HepG2 (cell line): Measurements from ENCODE around the gene SERINC2. TPM values are rescaled to one million over a fixed set of nuclear protein-coding genes. Genes with fewer than 3 reads are reported as not detected.

Source experiments
- ELF1 ChIP-seq: sonication (generic); formaldehyde crosslinking; IDR thresholded peaks from 2 replicates; pipeline ENCODE4 v1.4.0; 2020; ENCODE audit warnings: missing genetic modification reagents
- NFKBIZ ChIP-seq: IDR thresholded peaks from 2 replicates; pipeline ENCODE4 v1.6.1; 2018; ENCODE audit warnings: missing genetic modification reagents, missing compliant biosample characterization
- ONECUT2 ChIP-seq: sonication (generic); formaldehyde crosslinking; IDR thresholded peaks from 2 replicates; pipeline ENCODE4 v1.4.0; 2020; ENCODE audit warnings: missing genetic modification reagents
- PTBP1 ChIP-seq: fragments of 200-400 bp; formaldehyde crosslinking; IDR thresholded peaks from 2 replicates; pipeline ENCODE4 v1.6.1; 2018; ENCODE audit warnings: low read length, low read depth; ENCODE audit not compliant: poor library complexity, severe bottlenecking
- SIN3A ChIP-seq: IDR thresholded peaks from 2 replicates; pipeline ENCODE4 v1.6.1; 2011; ENCODE audit warnings: low read depth, mild to moderate bottlenecking, control low read depth, low read length, borderline replicate concordance
- SP4 ChIP-seq: sonication (generic); formaldehyde crosslinking; IDR thresholded peaks from 2 replicates; pipeline ENCODE4 v1.8.1; 2023; ENCODE audit warnings: mild to moderate bottlenecking, missing genetic modification reagents
- ZNF225 ChIP-seq: sonication (generic); formaldehyde crosslinking; IDR thresholded peaks from 2 replicates; pipeline ENCODE4 v1.4.0; 2020; ENCODE audit warnings: mild to moderate bottlenecking, missing genetic modification reagents
- ZNF264 ChIP-seq: sonication (generic); formaldehyde crosslinking; IDR thresholded peaks from 2 replicates; pipeline ENCODE4 v1.4.0; 2020; ENCODE audit warnings: missing genetic modification reagents
- ZNF34 ChIP-seq: sonication (generic); formaldehyde crosslinking; IDR thresholded peaks from 2 replicates; pipeline ENCODE4 v1.4.0; 2020; ENCODE audit warnings: mild to moderate bottlenecking, missing genetic modification reagents, borderline replicate concordance
- ZNF766 ChIP-seq: sonication (generic); formaldehyde crosslinking; IDR thresholded peaks from 2 replicates; pipeline ENCODE4 v1.5.0; 2020; ENCODE audit warnings: missing genetic modification reagents, borderline replicate concordance
- polyA plus RNA-seq, 8 experiments: library from polyadenylated mRNA; depleted of rRNA in 3 of 8; stranded (reverse) in 7 of 8; unstranded in 1 of 8; fragments of >200 nt; fragmentation: Illumina TruSeq in 4 of 8; extraction: Trizol in 4 of 8; gene quantifications; 2 replicates each; pipeline versions ENCODE4 v1.2.1 to v1.2.3, GENCODE V29; 2011 to 2016; ENCODE audit warnings: low read depth in 4 of 8, missing spikeins in 1 of 8, mixed read lengths in 1 of 8; ENCODE audit not compliant: insufficient read depth in 1 of 8
- total RNA-seq, 5 experiments: library from RNA; depleted of rRNA; stranded (reverse); fragments of >200 nt; fragmentation: Illumina TruSeq; extraction: Trizol; gene quantifications; 2 replicates each; pipeline ENCODE4 v1.2.3, GENCODE V29; 2016; ENCODE audit warnings: low read depth in 1 of 5
- TF ChIP-seq, protein P1 (sequence below): sonication (generic); formaldehyde crosslinking; IDR thresholded peaks from 2 replicates; pipeline ENCODE4 v1.4.0; 2020; ENCODE audit warnings: missing genetic modification reagents
- TF ChIP-seq, protein P2 (sequence below): sonication (generic); formaldehyde crosslinking; IDR thresholded peaks from 2 replicates; pipeline ENCODE4 v1.5.0; 2020; ENCODE audit warnings: missing genetic modification reagents
- TF ChIP-seq, protein P3 (sequence below): sonication (generic); formaldehyde crosslinking; IDR thresholded peaks from 2 replicates; pipeline ENCODE4 v1.9.0; 2022; ENCODE audit warnings: low read depth, missing genetic modification reagents
- TF ChIP-seq, protein P4 (sequence below): sonication (generic); formaldehyde crosslinking; IDR thresholded peaks from 2 replicates; pipeline ENCODE4 v1.4.0; 2020; ENCODE audit warnings: mild to moderate bottlenecking, missing genetic modification reagents
- TF ChIP-seq, protein P5 (sequence below): sonication (generic); formaldehyde crosslinking; IDR thresholded peaks from 2 replicates; pipeline ENCODE4 v1.5.1; 2020; ENCODE audit warnings: missing genetic modification reagents, mild to moderate bottlenecking, borderline replicate concordance

Gene SERINC2
- total and polyA plus RNA-seq, 2 of the 13 experiments (the other 11 are each of a cell fraction or from before 2014, with no cell fraction given): 4.8 to 126 TPM

DNA sequence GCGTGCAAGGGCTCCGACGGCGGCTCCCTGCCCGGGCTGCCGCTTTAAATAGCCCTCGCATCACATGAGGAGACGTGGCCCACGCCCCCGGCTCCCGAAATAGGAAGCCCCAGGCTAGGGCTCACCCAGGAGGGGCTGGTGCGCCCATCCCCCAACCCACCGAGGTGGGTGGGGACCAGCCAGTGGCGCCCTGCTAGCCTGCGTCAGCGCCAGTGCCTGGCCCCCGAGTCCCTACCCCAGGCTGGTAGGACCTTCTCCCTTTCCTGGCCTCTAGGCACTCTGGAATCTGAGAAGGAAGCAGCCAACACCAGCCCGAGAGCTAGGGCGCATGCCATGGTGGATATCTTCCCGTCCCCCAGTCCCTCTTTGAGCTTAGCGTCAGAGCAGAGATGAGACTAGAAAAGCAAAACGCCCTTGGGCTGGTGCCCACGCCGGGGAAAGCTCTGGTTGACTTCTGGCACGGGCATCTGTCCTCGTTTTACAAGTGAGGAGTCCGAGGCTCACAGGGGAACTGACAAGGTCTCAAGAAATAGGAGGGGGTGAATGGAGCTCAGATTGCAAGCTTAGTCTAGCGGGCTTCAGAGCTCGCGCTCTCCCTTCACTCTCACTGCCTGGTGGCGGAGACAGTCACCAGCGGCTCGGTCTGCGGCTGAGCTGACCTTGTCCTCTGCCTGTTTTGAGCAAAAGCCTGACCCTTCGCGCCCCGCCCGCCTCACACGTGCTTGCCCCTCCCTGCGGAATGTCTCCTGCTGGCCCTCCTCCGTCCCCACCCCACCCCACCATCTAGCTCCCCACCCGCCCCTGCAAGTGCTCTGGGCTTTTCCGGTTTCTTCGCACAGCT lies 39.7 kb upstream of the SERINC2 start, which contains the start of gene FABP3 (continued):
- TF ChIP-seq, protein P1, sequence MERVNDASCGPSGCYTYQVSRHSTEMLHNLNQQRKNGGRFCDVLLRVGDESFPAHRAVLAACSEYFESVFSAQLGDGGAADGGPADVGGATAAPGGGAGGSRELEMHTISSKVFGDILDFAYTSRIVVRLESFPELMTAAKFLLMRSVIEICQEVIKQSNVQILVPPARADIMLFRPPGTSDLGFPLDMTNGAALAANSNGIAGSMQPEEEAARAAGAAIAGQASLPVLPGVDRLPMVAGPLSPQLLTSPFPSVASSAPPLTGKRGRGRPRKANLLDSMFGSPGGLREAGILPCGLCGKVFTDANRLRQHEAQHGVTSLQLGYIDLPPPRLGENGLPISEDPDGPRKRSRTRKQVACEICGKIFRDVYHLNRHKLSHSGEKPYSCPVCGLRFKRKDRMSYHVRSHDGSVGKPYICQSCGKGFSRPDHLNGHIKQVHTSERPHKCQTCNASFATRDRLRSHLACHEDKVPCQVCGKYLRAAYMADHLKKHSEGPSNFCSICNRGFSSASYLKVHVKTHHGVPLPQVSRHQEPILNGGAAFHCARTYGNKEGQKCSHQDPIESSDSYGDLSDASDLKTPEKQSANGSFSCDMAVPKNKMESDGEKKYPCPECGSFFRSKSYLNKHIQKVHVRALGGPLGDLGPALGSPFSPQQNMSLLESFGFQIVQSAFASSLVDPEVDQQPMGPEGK (CRISPR knock-in tag): peak; percentile 87
- TF ChIP-seq ELF1 (no peak), SP4 (CRISPR knock-in tag) (peak; percentile 58; the same call in 1 of the 2 replicates), ZNF225 (CRISPR knock-in tag) (no peak), ZNF264 (CRISPR knock-in tag) (no peak), PTBP1 (no peak), SIN3A (0 out of 2 replicates have a peak, but pooled peaks have one; percentile 40), ONECUT2 (CRISPR knock-in tag) (no peak), NFKBIZ (CRISPR knock-in tag) (no peak), ZNF766 (no peak), ZNF34 (CRISPR knock-in tag) (no peak)
- TF ChIP-seq, protein P2, sequence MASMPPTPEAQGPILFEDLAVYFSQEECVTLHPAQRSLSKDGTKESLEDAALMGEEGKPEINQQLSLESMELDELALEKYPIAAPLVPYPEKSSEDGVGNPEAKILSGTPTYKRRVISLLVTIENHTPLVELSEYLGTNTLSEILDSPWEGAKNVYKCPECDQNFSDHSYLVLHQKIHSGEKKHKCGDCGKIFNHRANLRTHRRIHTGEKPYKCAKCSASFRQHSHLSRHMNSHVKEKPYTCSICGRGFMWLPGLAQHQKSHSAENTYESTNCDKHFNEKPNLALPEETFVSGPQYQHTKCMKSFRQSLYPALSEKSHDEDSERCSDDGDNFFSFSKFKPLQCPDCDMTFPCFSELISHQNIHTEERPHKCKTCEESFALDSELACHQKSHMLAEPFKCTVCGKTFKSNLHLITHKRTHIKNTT (CRISPR knock-in tag): no peak
- TF ChIP-seq, protein P3, sequence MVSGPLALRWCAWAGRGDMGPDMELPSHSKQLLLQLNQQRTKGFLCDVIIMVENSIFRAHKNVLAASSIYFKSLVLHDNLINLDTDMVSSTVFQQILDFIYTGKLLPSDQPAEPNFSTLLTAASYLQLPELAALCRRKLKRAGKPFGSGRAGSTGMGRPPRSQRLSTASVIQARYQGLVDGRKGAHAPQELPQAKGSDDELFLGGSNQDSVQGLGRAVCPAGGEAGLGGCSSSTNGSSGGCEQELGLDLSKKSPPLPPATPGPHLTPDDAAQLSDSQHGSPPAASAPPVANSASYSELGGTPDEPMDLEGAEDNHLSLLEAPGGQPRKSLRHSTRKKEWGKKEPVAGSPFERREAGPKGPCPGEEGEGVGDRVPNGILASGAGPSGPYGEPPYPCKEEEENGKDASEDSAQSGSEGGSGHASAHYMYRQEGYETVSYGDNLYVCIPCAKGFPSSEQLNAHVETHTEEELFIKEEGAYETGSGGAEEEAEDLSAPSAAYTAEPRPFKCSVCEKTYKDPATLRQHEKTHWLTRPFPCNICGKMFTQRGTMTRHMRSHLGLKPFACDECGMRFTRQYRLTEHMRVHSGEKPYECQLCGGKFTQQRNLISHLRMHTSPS (CRISPR knock-in tag): no peak
- TF ChIP-seq, protein P4, sequence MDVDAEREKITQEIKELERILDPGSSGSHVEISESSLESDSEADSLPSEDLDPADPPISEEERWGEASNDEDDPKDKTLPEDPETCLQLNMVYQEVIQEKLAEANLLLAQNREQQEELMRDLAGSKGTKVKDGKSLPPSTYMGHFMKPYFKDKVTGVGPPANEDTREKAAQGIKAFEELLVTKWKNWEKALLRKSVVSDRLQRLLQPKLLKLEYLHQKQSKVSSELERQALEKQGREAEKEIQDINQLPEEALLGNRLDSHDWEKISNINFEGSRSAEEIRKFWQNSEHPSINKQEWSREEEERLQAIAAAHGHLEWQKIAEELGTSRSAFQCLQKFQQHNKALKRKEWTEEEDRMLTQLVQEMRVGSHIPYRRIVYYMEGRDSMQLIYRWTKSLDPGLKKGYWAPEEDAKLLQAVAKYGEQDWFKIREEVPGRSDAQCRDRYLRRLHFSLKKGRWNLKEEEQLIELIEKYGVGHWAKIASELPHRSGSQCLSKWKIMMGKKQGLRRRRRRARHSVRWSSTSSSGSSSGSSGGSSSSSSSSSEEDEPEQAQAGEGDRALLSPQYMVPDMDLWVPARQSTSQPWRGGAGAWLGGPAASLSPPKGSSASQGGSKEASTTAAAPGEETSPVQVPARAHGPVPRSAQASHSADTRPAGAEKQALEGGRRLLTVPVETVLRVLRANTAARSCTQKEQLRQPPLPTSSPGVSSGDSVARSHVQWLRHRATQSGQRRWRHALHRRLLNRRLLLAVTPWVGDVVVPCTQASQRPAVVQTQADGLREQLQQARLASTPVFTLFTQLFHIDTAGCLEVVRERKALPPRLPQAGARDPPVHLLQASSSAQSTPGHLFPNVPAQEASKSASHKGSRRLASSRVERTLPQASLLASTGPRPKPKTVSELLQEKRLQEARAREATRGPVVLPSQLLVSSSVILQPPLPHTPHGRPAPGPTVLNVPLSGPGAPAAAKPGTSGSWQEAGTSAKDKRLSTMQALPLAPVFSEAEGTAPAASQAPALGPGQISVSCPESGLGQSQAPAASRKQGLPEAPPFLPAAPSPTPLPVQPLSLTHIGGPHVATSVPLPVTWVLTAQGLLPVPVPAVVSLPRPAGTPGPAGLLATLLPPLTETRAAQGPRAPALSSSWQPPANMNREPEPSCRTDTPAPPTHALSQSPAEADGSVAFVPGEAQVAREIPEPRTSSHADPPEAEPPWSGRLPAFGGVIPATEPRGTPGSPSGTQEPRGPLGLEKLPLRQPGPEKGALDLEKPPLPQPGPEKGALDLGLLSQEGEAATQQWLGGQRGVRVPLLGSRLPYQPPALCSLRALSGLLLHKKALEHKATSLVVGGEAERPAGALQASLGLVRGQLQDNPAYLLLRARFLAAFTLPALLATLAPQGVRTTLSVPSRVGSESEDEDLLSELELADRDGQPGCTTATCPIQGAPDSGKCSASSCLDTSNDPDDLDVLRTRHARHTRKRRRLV: no peak
- TF ChIP-seq, protein P5, sequence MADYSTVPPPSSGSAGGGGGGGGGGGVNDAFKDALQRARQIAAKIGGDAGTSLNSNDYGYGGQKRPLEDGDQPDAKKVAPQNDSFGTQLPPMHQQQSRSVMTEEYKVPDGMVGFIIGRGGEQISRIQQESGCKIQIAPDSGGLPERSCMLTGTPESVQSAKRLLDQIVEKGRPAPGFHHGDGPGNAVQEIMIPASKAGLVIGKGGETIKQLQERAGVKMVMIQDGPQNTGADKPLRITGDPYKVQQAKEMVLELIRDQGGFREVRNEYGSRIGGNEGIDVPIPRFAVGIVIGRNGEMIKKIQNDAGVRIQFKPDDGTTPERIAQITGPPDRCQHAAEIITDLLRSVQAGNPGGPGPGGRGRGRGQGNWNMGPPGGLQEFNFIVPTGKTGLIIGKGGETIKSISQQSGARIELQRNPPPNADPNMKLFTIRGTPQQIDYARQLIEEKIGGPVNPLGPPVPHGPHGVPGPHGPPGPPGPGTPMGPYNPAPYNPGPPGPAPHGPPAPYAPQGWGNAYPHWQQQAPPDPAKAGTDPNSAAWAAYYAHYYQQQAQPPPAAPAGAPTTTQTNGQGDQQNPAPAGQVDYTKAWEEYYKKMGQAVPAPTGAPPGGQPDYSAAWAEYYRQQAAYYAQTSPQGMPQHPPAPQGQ: no peak
